Upper lobe of left lung (tissue), 6 donors: ENCODE data around the gene CD6. TPM values are rescaled to one million over a fixed set of nuclear protein-coding genes. Genes with fewer than 3 reads are reported as not detected.

Experiments
- ATAC-seq, 2 donors: fragments of 200-7000 bp; cut with Tn5 transposase; one replicate each; pipeline ENCODE4 v1.9.1; 2022; ENCODE audit warnings: mild to moderate bottlenecking in 2 of 2, moderate library complexity in 2 of 2; ENCODE audit not compliant: low FRiP score in 2 of 2
- DNase-seq, 2 donors: peaks; one replicate each; pipeline ENCODE4 v3.0.0-alpha.2; 2019 to 2020
- H3K27ac ChIP-seq, 4 donors: fragments of 200-600 bp; sonication (generic); one replicate each; pipeline ENCODE4 v1.5.1; 2016 to 2019
- H3K27me3 ChIP-seq, 4 donors: fragments of 200-600 bp; sonication (generic); one replicate each; pipeline ENCODE4 v1.5.1; 2017 to 2019
- H3K36me3 ChIP-seq, 4 donors: fragments of 200-600 bp; sonication (generic); one replicate each; pipeline ENCODE4 v1.5.1; 2016 to 2019
- H3K4me1 ChIP-seq, 4 donors: fragments of 200-600 bp; sonication (generic); one replicate each; pipeline ENCODE4 v1.5.1; 2018 to 2019
- H3K4me3 ChIP-seq, 4 donors: fragments of 200-600 bp; sonication (generic); one replicate each; pipeline ENCODE4 v1.5.1; 2017 to 2019; ENCODE audit warnings: mild to moderate bottlenecking in 2 of 4, moderate library complexity in 1 of 4
- H3K9me3 ChIP-seq, 4 donors: fragments of 200-600 bp; sonication (generic); one replicate each; pipeline ENCODE4 v1.5.1; 2018 to 2019
- CTCF ChIP-seq, 6 experiments: fragments of 450-650 bp in 4 of 6; fragments of 200-600 bp in 2 of 6; sonication (generic) in 2 of 6; IDR thresholded peaks; one replicate each; pipeline ENCODE4 v1.5.1; 2016 to 2019; ENCODE audit warnings: antibody characterized with exemption in 6 of 6
- EP300 ChIP-seq, 4 donors: sonication (generic); formaldehyde crosslinking; IDR thresholded peaks; one replicate each; pipeline ENCODE4 v1.5.1; 2017; ENCODE audit warnings: antibody characterized with exemption in 4 of 4, control low read depth in 2 of 4
- POLR2A ChIP-seq, 4 donors: fragments of 450-650 bp; IDR thresholded peaks; one replicate each; pipeline ENCODE4 v1.5.1; 2016 to 2017; ENCODE audit warnings: antibody characterized with exemption in 4 of 4, mild to moderate bottlenecking in 2 of 4
- POLR2AphosphoS5 ChIP-seq, 2 donors: sonication (generic); formaldehyde crosslinking; IDR thresholded peaks; one replicate each; pipeline ENCODE4 v1.5.1; 2017; ENCODE audit warnings: antibody characterized with exemption in 2 of 2
- WGBS, 2 donors: methylation state at CpG; one replicate each; pipeline ENCODE4 v1.1.5; 2017 to 2018; 5-methylcytosine and 5-hydroxymethylcytosine counted together
- total RNA-seq, 6 donors: library from RNA; depleted of rRNA in 4 of 6; stranded (reverse); fragments of >200 nt in 4 of 6; gene quantifications; one replicate each; pipeline versions ENCODE4 v1.1.0 to v1.2.1, GENCODE V29; 2016 to 2021
- donor health status: DM: no; HTN: no; CAD: no; lungs with moderate emphysema.
- donor health status: DM: no; HTN: yes; CAD: no; lungs with severe emphysema.

The CD6 gene
- total RNA-seq, 6 donors from 2014 or later, result 3.8 to 27.2 (median 5.3) TPM

GRCh38 chr11:60984149-60984548 is 12.7 kb downstream of the CD6 start:
- H3K4me3 ChIP-seq, result no peak overlapping the region
- H3K36me3 ChIP-seq, result no peaks in the 10 kb centered on the region
- TF ChIP-seq POLR2AphosphoS5 (IDR thresholded peaks at IDR 0.05) (no peak), EP300 (IDR thresholded peaks at IDR 0.05) (no peak), POLR2A (IDR thresholded peaks at IDR 0.05) (no peak), CTCF (IDR thresholded peaks at IDR 0.05) (no peak)
- DNase-seq (no peak), ATAC-seq (no peak)
- no peak overlapping the region for H3K27ac ChIP-seq
- H3K4me1 ChIP-seq, result no peaks in the 10 kb centered on the region
- WGBS, 2 donors, result 69 to 79% methylated on average over 6 of the region's 6 CpGs
- no peaks in the 10 kb centered on the region for H3K9me3 ChIP-seq
- H3K27me3 ChIP-seq, result no peaks in the 10 kb centered on the region

GRCh38 chr11:60984636-60985035 is 13.2 kb downstream of the CD6 start:
- Histone ChIP-seq H3K36me3 (no peaks in the 10 kb centered on the region), H3K4me1 (no peaks in the 10 kb centered on the region), H3K9me3 (no peaks in the 10 kb centered on the region), H3K27ac (no peak overlapping the region), H3K4me3 (no peak overlapping the region), H3K27me3 (no peaks in the 10 kb centered on the region)
- no peak for DNase-seq
- ATAC-seq, result no peak
- WGBS, 2 donors, result 64 to 65% methylated on average over 4 of the region's 4 CpGs
- TF ChIP-seq POLR2AphosphoS5 (IDR thresholded peaks at IDR 0.05) (no peak), CTCF (IDR thresholded peaks at IDR 0.05) (no peak), POLR2A (IDR thresholded peaks at IDR 0.05) (no peak), EP300 (IDR thresholded peaks at IDR 0.05) (no peak)

- Histone ChIP-seq H3K4me3 (no peak overlapping the region), H3K27ac (peak overlapping the region in 2 of 4 donors; percentile 14 to 39), H3K9me3 (no peaks in the 10 kb centered on the region), H3K27me3 (no peaks in the 10 kb centered on the region), H3K4me1 (no peaks in the 10 kb centered on the region), H3K36me3 (no peaks in the 10 kb centered on the region)
- no peak for DNase-seq
- TF ChIP-seq EP300 (IDR thresholded peaks at IDR 0.05) (no peak), POLR2AphosphoS5 (IDR thresholded peaks at IDR 0.05) (no peak), POLR2A (IDR thresholded peaks at IDR 0.05) (no peak), CTCF (IDR thresholded peaks at IDR 0.05) (no peak)
- WGBS, 2 donors, result 90 to 92% methylated on average over 2 of the region's 2 CpGs
- no peak for ATAC-seq
These were observed 14.0 kb downstream of the CD6 start for GRCh38 chr11:60985501-60985900.

- Histone ChIP-seq H3K4me3 (no peak overlapping the region), H3K36me3 (no peaks in the 10 kb centered on the region), H3K27me3 (no peaks in the 10 kb centered on the region), H3K9me3 (no peaks in the 10 kb centered on the region), H3K4me1 (no peaks in the 10 kb centered on the region), H3K27ac (peak overlapping the region in 3 of 4 donors; percentile 8 to 39 (median 14))
- TF ChIP-seq POLR2A (IDR thresholded peaks at IDR 0.05), result no peak
- TF ChIP-seq CTCF (IDR thresholded peaks at IDR 0.05), result no peak
- TF ChIP-seq POLR2AphosphoS5 (IDR thresholded peaks at IDR 0.05), result peak in 1 of 2 donors; percentile 50
- TF ChIP-seq EP300 (IDR thresholded peaks at IDR 0.05), result no peak
- DNase-seq, result peak in 1 of 2 donors; percentile 62
- 64 to 76% methylated on average over 17 of the region's 17 CpGs for WGBS, 2 donors
- peak; percentile 52 to 62 for ATAC-seq
These were observed 14.8 kb downstream of the CD6 start for GRCh38 chr11:60985991-60986915.
